CD14-positive monocyte (primary cell): ENCODE results near the gene EIF2S1. TPM values are rescaled to one million over a fixed set of nuclear protein-coding genes. Genes with fewer than 3 reads are reported as not detected.
"Not testable (repeated sequence)": the region's sequence is repeated elsewhere in the genome, so short reads cannot be mapped to it uniquely, and the experiment has no call there.

Source experiments
- DNase-seq, 3 donors: peaks; one replicate each; pipeline ENCODE4 v3.0.0-alpha.2; 2011 to 2022
- H2AFZ ChIP-seq: 2 replicates; pipeline ENCODE4 v1.6.0; 2012; ENCODE audit warnings: mild to moderate bottlenecking, low read depth, low read length, inconsistent platforms; ENCODE audit not compliant: insufficient read depth, poor library complexity, severe bottlenecking
- H3K27ac ChIP-seq, 2 donors: 1 replicate in 1 of 2; 2 replicates in 1 of 2; pipeline ENCODE4 v1.5.1; 2012 to 2013; ENCODE audit warnings: low read length in 2 of 2, control low read depth in 1 of 2, inconsistent platforms in 1 of 2, low read depth in 1 of 2, mild to moderate bottlenecking in 1 of 2
- H3K27me3 ChIP-seq, 2 donors: one replicate each; pipeline versions ENCODE4 v1.6.0 to v1.6.1; 2011 to 2013; ENCODE audit warnings: low read length in 2 of 2; ENCODE audit not compliant: control insufficient read depth in 2 of 2, insufficient read depth in 2 of 2
- H3K36me3 ChIP-seq, 2 donors: replicated peaks in 1 of 2; 1 replicate in 1 of 2; 2 replicates in 1 of 2; pipeline versions ENCODE4 v1.5.1 to v1.6.1; 2012 to 2013; ENCODE audit warnings: low read length in 2 of 2, control low read depth in 1 of 2, inconsistent platforms in 1 of 2, mild to moderate bottlenecking in 1 of 2; ENCODE audit not compliant: insufficient read depth in 2 of 2, control insufficient read depth in 1 of 2
- H3K4me1 ChIP-seq, 2 donors: 1 replicate in 1 of 2; 2 replicates in 1 of 2; pipeline versions ENCODE4 v1.5.1 to v1.6.1; 2012 to 2013; ENCODE audit warnings: low read length in 2 of 2, control low read depth in 1 of 2, inconsistent platforms in 1 of 2, mild to moderate bottlenecking in 1 of 2, moderate library complexity in 1 of 2; ENCODE audit not compliant: insufficient read depth in 2 of 2, control insufficient read depth in 1 of 2
- H3K4me2 ChIP-seq: replicated peaks from 2 replicates; pipeline ENCODE3; 2012; ENCODE audit warnings: low read length, moderate library complexity, mild to moderate bottlenecking; ENCODE audit not compliant: poor library complexity, severe bottlenecking; ENCODE audit errors: extremely low read depth
- H3K4me3 ChIP-seq, 3 experiments: fragments of 200-600 bp in 1 of 3; sonication (generic) in 1 of 3; replicated peaks in 1 of 3; 1 replicate in 2 of 3; 2 replicates in 1 of 3; pipeline ENCODE4 v1.5.1; 2011 to 2013; ENCODE audit warnings: low read length in 3 of 3, mild to moderate bottlenecking in 3 of 3, control low read depth in 2 of 3, low read depth in 2 of 3, inconsistent platforms in 1 of 3, moderate library complexity in 1 of 3
- H3K79me2 ChIP-seq: 2 replicates; pipeline ENCODE4 v1.6.0; 2012; ENCODE audit warnings: mild to moderate bottlenecking, control low read depth, inconsistent platforms, low read length, moderate library complexity; ENCODE audit not compliant: insufficient read depth
- H3K9ac ChIP-seq: 2 replicates; pipeline ENCODE4 v1.6.0; 2017; ENCODE audit warnings: low read length, mild to moderate bottlenecking; ENCODE audit not compliant: insufficient read depth, poor library complexity, severe bottlenecking
- H3K9me3 ChIP-seq, 2 donors: replicated peaks in 1 of 2; 1 replicate in 1 of 2; 2 replicates in 1 of 2; pipeline versions ENCODE4 v1.5.1 to v1.6.1; 2012 to 2013; ENCODE audit warnings: low read length in 2 of 2, control low read depth in 1 of 2; ENCODE audit not compliant: control insufficient read depth in 1 of 2, insufficient read depth in 1 of 2
- H4K20me1 ChIP-seq: 2 replicates; pipeline ENCODE4 v1.6.0; 2012; ENCODE audit warnings: mild to moderate bottlenecking, low read length, control low read depth, moderate library complexity; ENCODE audit not compliant: insufficient read depth
- H3K27ac Mint-ChIP-seq, 7 donors: one replicate each; pipeline ENCODE4 v1.8.0; 2020; ENCODE audit warnings: mild to moderate bottlenecking in 7 of 7, mixed read lengths in 7 of 7, moderate library complexity in 6 of 7, inconsistent platforms in 2 of 7
- H3K27me3 Mint-ChIP-seq, 3 donors: one replicate each; pipeline ENCODE4 v1.8.0; 2021 to 2022; ENCODE audit warnings: low read depth in 3 of 3, mild to moderate bottlenecking in 3 of 3, mixed read lengths in 3 of 3, moderate library complexity in 3 of 3, inconsistent platforms in 1 of 3
- H3K36me3 Mint-ChIP-seq, 2 donors: one replicate each; pipeline ENCODE4 v1.8.0; 2020; ENCODE audit warnings: mixed read lengths in 2 of 2, inconsistent platforms in 1 of 2, mild to moderate bottlenecking in 1 of 2
- H3K4me1 Mint-ChIP-seq: one replicate; pipeline ENCODE4 v1.8.0; 2020; ENCODE audit warnings: mild to moderate bottlenecking, mixed read lengths
- H3K4me3 Mint-ChIP-seq, 2 donors: one replicate each; pipeline ENCODE4 v1.8.0; 2020; ENCODE audit warnings: mild to moderate bottlenecking in 2 of 2, mixed read lengths in 2 of 2, moderate library complexity in 1 of 2
- H3K9me3 Mint-ChIP-seq, 7 donors: one replicate each; pipeline ENCODE4 v1.8.0; 2020 to 2022; ENCODE audit warnings: mixed read lengths in 7 of 7, mild to moderate bottlenecking in 6 of 7, moderate library complexity in 6 of 7, inconsistent platforms in 2 of 7
- CTCF ChIP-seq: fragments of 200-600 bp; IDR thresholded peaks from one replicate; pipeline ENCODE4 v1.8.0; 2022; ENCODE audit warnings: antibody characterized with exemption, mild to moderate bottlenecking
- WGBS: methylation state at CpG from one replicate; pipeline ENCODE4 v1.1.5; 2013; ENCODE audit warnings: missing lambda C conversion rate; ENCODE audit not compliant: insufficient coverage; 5-methylcytosine and 5-hydroxymethylcytosine counted together
- intact Hi-C, 2 donors: fragments of 100-400 bp; cut with micrococcal nuclease; formaldehyde crosslinking; loops; one replicate each; pipeline versions ENCODE4 v1.15.0 to v1.15.1; 2023
- polyA plus RNA-seq, 3 donors: library from polyadenylated mRNA; depleted of rRNA in 1 of 3; unstranded in 2 of 3; stranded (reverse) in 1 of 3; fragments of 300-500 nt in 2 of 3; fragments of >200 nt in 1 of 3; fragmentation: Illumina TruSeq in 2 of 3; gene quantifications; 1 replicate in 2 of 3; 2 replicates in 1 of 3; pipeline ENCODE4 v1.2.3, GENCODE V29; 2012 to 2021

EIF2S1 gene
- polyA plus RNA-seq, 3 donors, result 21.9 to 111 (median 110) TPM

- no peak for DNase-seq
- Histone ChIP-seq H3K9me3 (no peaks in the 10 kb centered on the region), H3K4me1 (no peaks in the 10 kb centered on the region), H3K27me3 (no peaks in the 10 kb centered on the region), H3K9ac (no peak overlapping the region), H2AFZ (no peak overlapping the region), H3K4me3 (no peak overlapping the region), H3K4me2 (no peak overlapping the region), H3K27ac (no peak overlapping the region), H4K20me1 (no peaks in the 10 kb centered on the region), H3K79me2 (no peaks in the 10 kb centered on the region), H3K36me3 (no peaks in the 10 kb centered on the region)
- H3K9me3 Mint-ChIP-seq, result peaks cover 0 to 3% (median 0%) of the 10 kb centered on the region in 7 donors
- TF ChIP-seq CTCF, result no peak
- H3K36me3 Mint-ChIP-seq, result no peaks in the 10 kb centered on the region
- H3K27ac Mint-ChIP-seq, result no peak overlapping the region
- H3K4me3 Mint-ChIP-seq, result no peak overlapping the region
- 94% methylated on average over 3 of the region's 4 CpGs for WGBS
- intact Hi-C loops, result no loop called here
- H3K27me3 Mint-ChIP-seq, result peaks cover 2 to 11% (median 10%) of the 10 kb centered on the region in 3 donors
- no peaks in the 10 kb centered on the region for H3K4me1 Mint-ChIP-seq
These were observed 40.3 kb downstream of the EIF2S1 start for GRCh38 chr14:67400434-67400833.

- TF ChIP-seq CTCF, result no peak
- Histone ChIP-seq H3K4me3 (no peak overlapping the region), H2AFZ (no peak overlapping the region), H3K4me2 (no peak overlapping the region), H3K4me1 (no peaks in the 10 kb centered on the region), H4K20me1 (no peaks in the 10 kb centered on the region), H3K27me3 (no peaks in the 10 kb centered on the region), H3K9me3 (no peaks in the 10 kb centered on the region), H3K27ac (no peak overlapping the region), H3K79me2 (no peaks in the 10 kb centered on the region), H3K36me3 (no peaks in the 10 kb centered on the region), H3K9ac (no peak overlapping the region)
- Mint-ChIP-seq H3K4me3 (no peak overlapping the region), H3K27me3 (peaks cover 4 to 13% (median 10%) of the 10 kb centered on the region in 3 donors), H3K4me1 (no peaks in the 10 kb centered on the region), H3K9me3 (peaks cover 0 to 7% (median 0%) of the 10 kb centered on the region in 7 donors), H3K36me3 (no peaks in the 10 kb centered on the region), H3K27ac (no peak overlapping the region)
- intact Hi-C loops, result no loop called here
- 98% methylated on average over 4 of the region's 5 CpGs for WGBS
- DNase-seq, result no peak
These were observed 45.6 kb downstream of the EIF2S1 start for GRCh38 chr14:67405771-67406170.

- H3K36me3 Mint-ChIP-seq, H3K4me1 ChIP-seq, H3K79me2 ChIP-seq, H2AFZ ChIP-seq, H3K9me3 ChIP-seq, H3K27ac ChIP-seq, H3K4me2 ChIP-seq, H3K9me3 Mint-ChIP-seq, H3K36me3 ChIP-seq, DNase-seq, H3K27ac Mint-ChIP-seq, H3K9ac ChIP-seq, H4K20me1 ChIP-seq, H3K4me3 Mint-ChIP-seq, H3K4me1 Mint-ChIP-seq, intact Hi-C loops, H3K4me3 ChIP-seq: not testable (repeated sequence)
- peaks cover 8 to 13% of the 10 kb centered on the region in 2 donors for H3K27me3 ChIP-seq
- WGBS, result 86% methylated on average over 1 of the region's 7 CpGs
- H3K27me3 Mint-ChIP-seq, result peaks cover 22 to 33% (median 31%) of the 10 kb centered on the region in 3 donors
These were observed 48.1 kb downstream of the EIF2S1 start for GRCh38 chr14:67408122-67408801.
